Amniotic epithelial cell (primary cell): ENCODE measurements around the gene PTGES3.

ENCODE experiments used
- DNase-seq: peaks from one replicate; pipeline ENCODE4 v3.0.0-alpha.2; 2010; ENCODE audit warnings: low read depth

PTGES3 gene

DNA sequence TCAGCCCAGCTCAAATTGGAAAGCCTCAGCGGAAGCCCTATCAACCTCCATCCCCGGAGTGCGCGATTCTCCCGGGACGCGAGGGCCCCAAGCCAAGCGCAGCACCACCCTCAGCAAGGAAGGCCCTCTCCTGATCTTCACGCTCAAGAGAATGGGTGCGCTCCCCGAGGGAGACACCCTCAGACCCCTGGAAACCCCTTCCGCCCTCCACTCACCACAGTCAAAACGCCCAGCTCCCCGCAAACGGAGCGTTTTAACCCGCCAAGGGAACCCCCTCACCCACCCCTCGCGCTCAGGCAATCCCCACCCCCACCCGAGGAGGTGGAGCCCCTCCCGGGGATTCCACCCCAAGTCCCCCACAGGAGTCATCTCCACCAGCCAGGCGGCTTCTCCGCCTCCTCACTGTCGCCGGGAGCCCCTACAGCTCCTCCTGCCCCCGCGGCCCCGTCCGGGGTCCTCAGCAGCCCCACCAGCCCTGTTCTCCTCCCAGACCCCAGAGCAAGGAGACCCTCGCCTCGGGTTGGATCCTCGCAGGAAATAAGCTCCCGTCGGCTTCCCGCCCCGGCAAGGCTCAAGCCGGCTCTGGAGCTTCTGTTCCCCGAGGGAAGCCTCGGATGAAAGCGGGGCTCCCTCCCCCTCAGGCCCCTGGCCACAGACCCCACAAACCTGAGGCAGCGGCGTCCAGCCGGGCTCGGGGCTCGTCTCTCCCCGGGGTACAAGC, 58.5 kb downstream of the PTGES3 start:
- DNase-seq, result peak; percentile 5

DNA sequence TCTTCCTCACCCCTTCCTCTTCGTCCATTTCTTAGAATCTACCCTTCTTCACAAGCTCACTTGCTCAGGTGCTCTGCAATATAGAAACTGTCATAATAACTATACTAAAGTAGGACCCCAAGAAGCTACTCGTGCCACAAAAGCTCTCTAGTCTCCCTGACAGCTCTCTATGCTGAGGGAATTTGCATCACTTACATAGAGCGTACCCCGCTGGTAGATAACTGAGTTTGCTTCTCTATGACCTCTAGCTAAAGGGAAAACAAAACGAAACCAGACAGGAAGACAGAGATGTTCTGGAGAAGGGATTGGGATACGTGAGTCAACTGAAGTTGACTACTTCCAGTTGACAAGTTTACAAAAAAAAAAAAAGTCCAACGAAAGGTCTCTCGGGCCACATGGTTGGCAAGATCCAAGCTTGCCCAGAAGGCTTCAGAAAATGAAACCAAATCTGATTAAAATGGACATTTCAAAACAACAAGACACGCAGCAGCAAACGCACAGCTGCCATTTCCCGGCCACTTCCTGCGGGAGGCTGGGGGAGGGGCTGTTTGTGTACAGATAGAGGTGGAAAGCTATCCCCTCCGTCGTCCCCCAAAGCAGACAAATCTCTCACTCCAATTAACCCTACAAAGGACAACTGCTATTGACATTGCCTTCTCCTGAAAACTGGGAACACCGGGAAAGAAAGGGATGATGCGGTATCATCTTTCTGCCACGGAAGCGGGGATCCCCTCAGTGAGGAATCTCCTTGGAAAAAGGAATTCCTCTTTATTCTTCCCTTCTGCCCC, 59.2 kb downstream of the PTGES3 start:
- peak; percentile 67 for DNase-seq

DNA sequence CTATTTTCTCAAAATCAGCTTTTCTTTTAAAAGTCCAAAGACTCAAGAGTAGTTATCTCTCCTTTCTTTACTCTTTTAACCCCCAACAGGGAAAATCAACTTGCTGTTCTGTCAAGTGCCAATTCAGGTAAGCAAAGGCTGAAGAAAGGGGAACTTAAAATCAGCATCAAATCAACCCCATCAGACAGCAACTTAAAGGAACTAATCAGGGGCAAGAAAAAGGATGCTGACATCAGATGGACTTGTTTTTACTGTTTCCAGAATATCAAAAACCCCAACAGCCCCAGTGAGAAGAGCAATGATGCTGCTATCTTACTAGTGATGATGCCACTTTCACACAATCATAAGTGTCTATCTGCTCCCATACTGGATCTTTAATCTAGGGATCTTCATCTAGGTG, 61.4 kb downstream of the PTGES3 start:
- DNase-seq, result no peak

DNA sequence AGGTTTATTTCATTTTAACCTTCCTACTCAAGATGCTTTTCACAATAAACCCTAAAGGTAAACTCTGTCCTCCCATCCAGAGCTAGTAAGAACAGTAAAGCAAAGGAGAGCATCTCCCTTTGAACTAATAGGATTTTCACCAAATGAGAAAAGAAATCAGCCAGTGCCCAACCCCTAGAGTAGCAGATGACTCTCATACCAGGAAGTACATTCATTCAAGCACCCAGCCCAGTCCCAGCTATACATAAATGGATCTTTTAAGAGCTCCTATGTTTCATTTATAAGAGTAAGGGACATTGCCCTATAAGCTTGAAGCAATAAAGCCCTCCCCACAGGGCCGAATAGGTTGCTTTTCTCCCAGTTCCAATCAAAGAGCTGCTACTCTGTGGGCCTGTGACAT, 65.5 kb downstream of the PTGES3 start:
- no peak for DNase-seq

DNA sequence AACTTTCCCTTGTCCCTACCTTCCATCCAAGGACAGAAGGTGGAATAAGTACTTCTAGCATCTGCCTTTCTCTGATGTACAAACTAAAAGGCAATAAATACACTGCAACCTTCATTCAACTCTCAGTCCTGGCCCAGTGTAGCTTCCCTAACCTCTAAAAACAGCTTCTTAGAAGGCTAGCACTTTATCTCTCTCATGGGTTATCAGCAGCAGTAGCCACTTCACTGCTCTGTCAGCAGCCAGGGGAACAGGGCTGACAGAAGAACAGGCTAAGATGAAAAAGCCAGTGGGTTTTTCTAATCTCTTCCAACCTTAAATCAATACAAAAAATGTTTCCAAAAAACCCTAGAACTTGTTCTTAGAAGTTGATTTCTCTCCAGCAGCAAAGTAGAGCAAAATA, 71.2 kb downstream of the PTGES3 start:
- DNase-seq, result no peak

DNA sequence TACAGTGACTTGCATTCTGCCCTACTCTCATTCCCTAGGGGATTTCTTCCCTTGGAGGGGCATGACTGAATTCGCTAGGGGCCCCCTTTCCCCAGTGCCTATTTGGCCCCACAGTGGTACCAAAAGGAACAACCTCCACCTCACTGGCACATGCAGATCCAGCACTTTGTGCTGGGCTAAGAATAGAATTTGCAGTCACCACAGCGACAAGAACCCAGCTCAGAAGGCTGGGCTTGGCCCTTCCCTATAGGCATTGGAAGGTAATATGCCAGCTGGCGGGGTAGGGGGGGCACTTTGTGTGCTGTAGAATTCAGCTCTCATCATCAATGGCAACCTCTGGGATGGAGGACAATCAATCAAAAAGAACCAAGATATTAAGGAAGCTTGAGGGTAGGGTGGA, 71.8 kb downstream of the PTGES3 start:
- no peak for DNase-seq

DNA sequence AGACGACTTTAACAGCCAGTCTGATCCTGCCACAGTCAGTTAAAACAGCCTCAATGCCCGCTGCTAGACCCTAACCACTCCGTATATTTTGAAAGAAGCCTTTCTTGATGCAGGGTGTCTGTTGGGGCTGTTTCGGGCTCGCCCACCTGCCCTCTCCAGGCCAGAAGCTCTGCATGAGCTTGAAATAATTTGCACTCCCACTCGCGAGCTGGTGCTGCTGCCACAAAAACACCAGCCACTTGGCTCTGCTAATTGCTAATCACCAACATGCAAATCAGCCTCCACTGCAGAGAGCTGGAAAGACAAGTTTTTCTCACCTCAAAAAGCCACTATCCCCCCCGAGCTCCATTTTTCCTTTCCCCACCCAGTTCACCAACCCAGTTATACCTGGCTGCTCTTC, 73.5 kb downstream of the PTGES3 start:
- DNase-seq, result no peak
